A673 (cell line): ENCODE data around the gene FBXL4. TPM values are rescaled to one million over a fixed set of nuclear protein-coding genes. Genes with fewer than 3 reads are reported as not detected.

Source experiments
- BruUV-seq: library from RNA; stranded (reverse); fragments of 400-500 nt; replicated peaks from 2 replicates; lab custom pipeline; 2021; lab: Mats Ljungman, UMichigan
- CTCF ChIA-PET: fragments of 300-600 bp; sonication (Branson Sonifier 250); formaldehyde crosslinking; loops from one replicate; lab custom pipeline; 2022; ENCODE audit warnings: antibody characterized with exemption; lab: Charles Lee
- POLR2A ChIA-PET: fragments of 300-600 bp; sonication (Branson Sonifier 250); formaldehyde crosslinking; loops from one replicate; lab custom pipeline; 2022; ENCODE audit warnings: antibody characterized with exemption; ENCODE audit not compliant: low non-redundant PET; lab: Charles Lee
- DNase-seq: peaks from one replicate; pipeline ENCODE4 v3.0.0-alpha.2; 2015; ENCODE audit warnings: low spot score
- H3K27ac ChIP-seq: fragments of 200-600 bp; sonication (generic); 2 replicates; pipeline ENCODE4 v1.5.1; 2016; ENCODE audit warnings: mixed run types, low read depth, mild to moderate bottlenecking, mixed read lengths, antibody characterized with exemption, low read length; ENCODE audit not compliant: poor library complexity, severe bottlenecking
- H3K27me3 ChIP-seq: fragments of 200-600 bp; sonication (generic); replicated peaks from 2 replicates; pipeline ENCODE4 v1.6.1; 2017; ENCODE audit warnings: mixed run types, low read depth, mild to moderate bottlenecking, mixed read lengths, antibody characterized with exemption, low read length; ENCODE audit not compliant: insufficient read depth, poor library complexity
- H3K36me3 ChIP-seq: fragments of 200-600 bp; sonication (generic); 2 replicates; pipeline ENCODE4 v1.6.1; 2016; ENCODE audit warnings: mixed run types, mild to moderate bottlenecking, mixed read lengths, antibody characterized with exemption, low read length; ENCODE audit not compliant: insufficient read depth, poor library complexity, severe bottlenecking
- H3K4me1 ChIP-seq: fragments of 200-600 bp; sonication (generic); 2 replicates; pipeline ENCODE4 v1.6.1; 2017; ENCODE audit warnings: mixed run types, mild to moderate bottlenecking, mixed read lengths, antibody characterized with exemption, low read length; ENCODE audit not compliant: insufficient read depth, poor library complexity, severe bottlenecking
- H3K4me3 ChIP-seq: fragments of 200-600 bp; sonication (generic); 2 replicates; pipeline ENCODE4 v1.5.1; 2016; ENCODE audit warnings: low read depth, mixed run types, mild to moderate bottlenecking, mixed read lengths, low read length; ENCODE audit not compliant: poor library complexity, severe bottlenecking
- H3K9me3 ChIP-seq: fragments of 200-600 bp; sonication (generic); 2 replicates; pipeline ENCODE4 v1.6.1; 2016; ENCODE audit warnings: mixed run types, low read depth, mild to moderate bottlenecking, mixed read lengths, antibody characterized with exemption, low read length; ENCODE audit not compliant: poor library complexity, severe bottlenecking
- EZH2 ChIP-seq: fragments of 200-600 bp; sonication (generic); IDR thresholded peaks from 2 replicates; pipeline ENCODE4 v1.6.1; 2017; ENCODE audit warnings: borderline replicate concordance, low read depth, mild to moderate bottlenecking, mixed read lengths, antibody characterized with exemption, low read length; ENCODE audit not compliant: poor library complexity, severe bottlenecking
- intact Hi-C: fragments of 100-400 bp; cut with micrococcal nuclease; formaldehyde crosslinking; loops from one replicate; pipeline ENCODE4 v1.10.0; 2022; ENCODE audit not compliant: unreplicated experiment
- total RNA-seq: library from RNA; stranded (reverse); gene quantifications from 2 replicates; pipeline ENCODE4 v1.2.3, GENCODE V29; 2021
- TF ChIP-seq, protein P1 (sequence below): fragments of 300-800, 200-600 bp; sonication (generic); conservative IDR thresholded peaks from 2 replicates; pipeline ENCODE4 v1.5.1; 2017; ENCODE audit warnings: low read depth, mild to moderate bottlenecking, antibody characterized with exemption, low read length, moderate library complexity, mixed read lengths

FBXL4 gene
- total RNA-seq, 1 experiment from 2014 or later, result 13.2 TPM

DNA sequence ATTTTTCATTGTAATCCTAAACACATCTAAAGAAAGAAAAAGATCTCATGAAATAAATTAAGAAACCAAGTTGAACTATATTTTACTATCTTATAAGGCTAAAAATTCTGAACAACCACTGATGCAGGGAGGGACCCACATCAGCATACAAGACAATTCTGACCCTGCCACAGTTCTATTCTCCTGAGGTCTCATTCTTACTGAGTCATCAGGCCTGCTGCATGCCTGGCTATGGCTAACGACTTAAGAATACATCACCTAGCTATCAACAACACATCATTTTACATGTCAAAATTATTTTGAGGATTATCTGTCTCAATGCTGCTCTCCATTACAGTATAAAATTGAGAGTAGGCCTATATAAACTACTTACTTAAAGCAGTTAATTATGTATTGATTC is 52.9 kb downstream of the FBXL4 start:
- ChIA-PET POLR2A (no interaction called here), CTCF (interaction anchor here (0.6 kb wide), 1 partner anchor 228 kb away, joined by 3 read pairs; no protein-coding TSS in a partner anchor)
- no peak overlapping the region for H3K27ac ChIP-seq
- no TSS peak for BruUV-seq
- H3K36me3 ChIP-seq, result peaks cover 15% of the 10 kb centered on the region
- intact Hi-C loops, result no loop called here
- H3K4me3 ChIP-seq, result no peak overlapping the region
- no peaks in the 10 kb centered on the region for H3K9me3 ChIP-seq
- no peaks in the 10 kb centered on the region for H3K4me1 ChIP-seq
- H3K27me3 ChIP-seq, result no peaks in the 10 kb centered on the region
- DNase-seq, result peak; percentile 1
- TF ChIP-seq, protein P1, sequence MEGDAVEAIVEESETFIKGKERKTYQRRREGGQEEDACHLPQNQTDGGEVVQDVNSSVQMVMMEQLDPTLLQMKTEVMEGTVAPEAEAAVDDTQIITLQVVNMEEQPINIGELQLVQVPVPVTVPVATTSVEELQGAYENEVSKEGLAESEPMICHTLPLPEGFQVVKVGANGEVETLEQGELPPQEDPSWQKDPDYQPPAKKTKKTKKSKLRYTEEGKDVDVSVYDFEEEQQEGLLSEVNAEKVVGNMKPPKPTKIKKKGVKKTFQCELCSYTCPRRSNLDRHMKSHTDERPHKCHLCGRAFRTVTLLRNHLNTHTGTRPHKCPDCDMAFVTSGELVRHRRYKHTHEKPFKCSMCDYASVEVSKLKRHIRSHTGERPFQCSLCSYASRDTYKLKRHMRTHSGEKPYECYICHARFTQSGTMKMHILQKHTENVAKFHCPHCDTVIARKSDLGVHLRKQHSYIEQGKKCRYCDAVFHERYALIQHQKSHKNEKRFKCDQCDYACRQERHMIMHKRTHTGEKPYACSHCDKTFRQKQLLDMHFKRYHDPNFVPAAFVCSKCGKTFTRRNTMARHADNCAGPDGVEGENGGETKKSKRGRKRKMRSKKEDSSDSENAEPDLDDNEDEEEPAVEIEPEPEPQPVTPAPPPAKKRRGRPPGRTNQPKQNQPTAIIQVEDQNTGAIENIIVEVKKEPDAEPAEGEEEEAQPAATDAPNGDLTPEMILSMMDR, result no peak
- no peak for TF ChIP-seq EZH2

DNA sequence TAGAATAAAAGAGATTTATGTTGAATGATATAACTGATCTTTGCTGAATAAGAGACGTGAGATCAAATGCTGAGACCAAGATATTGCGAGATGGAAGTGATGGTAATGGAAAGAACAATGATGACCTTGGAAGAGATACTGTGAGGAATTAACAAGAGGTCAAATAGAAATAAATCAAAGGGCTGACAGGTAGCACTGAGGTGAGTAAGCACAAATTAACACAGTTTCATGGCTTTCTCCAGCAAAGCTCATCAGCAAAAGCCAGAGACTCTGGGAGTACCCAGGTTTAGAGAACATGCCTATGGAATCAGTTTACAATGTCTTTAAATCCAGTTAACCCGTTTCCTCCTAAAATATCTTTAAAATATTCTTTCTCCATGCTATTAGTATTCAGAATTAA is 60.1 kb downstream of the FBXL4 start:
- DNase-seq, result no peak
- no peak overlapping the region for H3K4me3 ChIP-seq
- H3K27me3 ChIP-seq, result no peaks in the 10 kb centered on the region
- no TSS peak for BruUV-seq
- TF ChIP-seq, protein P1, result no peak
- TF ChIP-seq EZH2, result no peak
- H3K36me3 ChIP-seq, result no peaks in the 10 kb centered on the region
- POLR2A ChIA-PET, result no interaction called here
- H3K4me1 ChIP-seq, result no peaks in the 10 kb centered on the region
- H3K27ac ChIP-seq, result no peak overlapping the region
- H3K9me3 ChIP-seq, result no peaks in the 10 kb centered on the region
- CTCF ChIA-PET, result no interaction called here
- intact Hi-C loops, result no loop called here

DNA sequence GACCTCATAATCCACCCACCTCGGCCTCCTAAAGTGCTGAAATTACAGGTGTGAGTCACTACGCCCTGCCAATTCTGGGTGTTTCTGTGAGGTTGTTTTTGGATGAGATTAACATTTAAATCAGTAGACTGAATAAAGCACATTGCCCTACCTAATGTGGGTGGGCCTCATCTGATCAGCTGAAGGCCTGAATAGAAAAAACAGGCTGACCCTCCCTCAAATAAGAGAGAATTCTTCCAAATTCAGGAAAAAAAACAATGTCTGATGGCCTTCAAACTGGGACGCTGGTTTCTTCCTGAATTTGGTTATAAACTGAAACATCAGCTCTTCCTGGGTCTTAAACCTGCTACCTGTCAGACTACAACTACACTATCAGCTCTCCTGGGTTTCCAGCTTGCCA is 62.4 kb downstream of the FBXL4 start:
- H3K27me3 ChIP-seq, result no peaks in the 10 kb centered on the region
- DNase-seq, result no peak
- ChIA-PET CTCF (no interaction called here), POLR2A (no interaction called here)
- no peak overlapping the region for H3K4me3 ChIP-seq
- intact Hi-C loops, result no loop called here
- TF ChIP-seq EZH2, result no peak
- TF ChIP-seq, protein P1, result no peak
- H3K27ac ChIP-seq, result no peak overlapping the region
- no peaks in the 10 kb centered on the region for H3K9me3 ChIP-seq
- no peaks in the 10 kb centered on the region for H3K4me1 ChIP-seq
- no TSS peak for BruUV-seq
- no peaks in the 10 kb centered on the region for H3K36me3 ChIP-seq
